Chondrocyte (in vitro differentiated cells): ENCODE measurements around the gene TCFL5. TPM values are rescaled to one million over a fixed set of nuclear protein-coding genes. Genes with fewer than 3 reads are reported as not detected.
A peak's percentile ranks its signal among the peaks of the same experiment; 100 is the strongest.

Experiments used
- DNase-seq: peaks from one replicate; pipeline ENCODE4 v3.0.0; 2021; ENCODE audit warnings: mixed read lengths, low spot score
- H3K27ac Mint-ChIP-seq: one replicate; pipeline ENCODE4 v1.8.0; 2021; ENCODE audit warnings: mild to moderate bottlenecking, moderate library complexity, mixed read lengths; ENCODE audit not compliant: unreplicated experiment
- H3K27me3 Mint-ChIP-seq: 2 replicates; pipeline ENCODE4 v1.8.0; 2021; ENCODE audit warnings: low read depth, mixed read lengths
- H3K36me3 Mint-ChIP-seq: 2 replicates; pipeline ENCODE4 v1.8.0; 2021; ENCODE audit warnings: low read depth, mixed read lengths
- H3K4me1 Mint-ChIP-seq: 2 replicates; pipeline ENCODE4 v1.8.0; 2021; ENCODE audit warnings: low read depth, mild to moderate bottlenecking, mixed read lengths
- H3K4me3 Mint-ChIP-seq: one replicate; pipeline ENCODE4 v1.8.0; 2021; ENCODE audit warnings: mild to moderate bottlenecking, moderate library complexity, mixed read lengths; ENCODE audit not compliant: unreplicated experiment
- H3K9me3 Mint-ChIP-seq: 2 replicates; pipeline ENCODE4 v1.8.0; 2021; ENCODE audit warnings: low read depth, mixed read lengths
- CTCF ChIP-seq: fragments of 200-600 bp; sonication (generic); IDR thresholded peaks from 2 replicates; pipeline ENCODE4 v1.5.0; 2021; ENCODE audit warnings: antibody characterized with exemption, mild to moderate bottlenecking, moderate library complexity
- total RNA-seq: library from RNA; stranded (reverse); gene quantifications from 3 replicates; pipeline ENCODE4 v1.2.1, GENCODE V29; 2021

Gene TCFL5
- total RNA-seq, 1 donor from 2014 or later, result 12.7 TPM

GRCh38 chr20:62791301-62792181, 70.1 kb downstream of the TCFL5 start:
- no peaks in the 10 kb centered on the region for H3K9me3 Mint-ChIP-seq
- H3K4me1 Mint-ChIP-seq, result peaks cover 29% of the 10 kb centered on the region
- no peak overlapping the region for H3K4me3 Mint-ChIP-seq
- H3K27ac Mint-ChIP-seq, result peak overlapping the region; percentile 85
- peaks cover 2% of the 10 kb centered on the region for H3K27me3 Mint-ChIP-seq
- TF ChIP-seq CTCF, result peak; percentile 98
- no peak for DNase-seq
- H3K36me3 Mint-ChIP-seq, result no peaks in the 10 kb centered on the region

Other genes starting within 250 kb of the TCFL5 start
- gene SLCO4A1, start 219.3 kb downstream of the TCFL5 start, total RNA-seq, result not detected in 3 replicates
- gene NTSR1, start 153.0 kb downstream of the TCFL5 start, total RNA-seq, result 0.10 TPM in 1 of 3 replicates, not detected in the others
- gene MRGBP, start 65.3 kb downstream of the TCFL5 start, total RNA-seq, result 9.5 to 10.4 TPM (median 10.3 TPM) in 3 replicates
- gene OGFR, start 57.0 kb downstream of the TCFL5 start, total RNA-seq, result 31.5 to 32.2 TPM (median 31.8 TPM) in 3 replicates
- gene COL9A3, start 44.8 kb downstream of the TCFL5 start, total RNA-seq, result 8.6 to 11.3 TPM (median 8.9 TPM) in 3 replicates
- 41.6 to 53.8 TPM (median 42.5 TPM) in 3 replicates for gene DIDO1, start 64.7 kb upstream of the TCFL5 start, total RNA-seq
- gene GID8, start 76.3 kb upstream of the TCFL5 start, total RNA-seq, result 26.3 to 30.7 TPM (median 29.7 TPM) in 3 replicates
- 0.24 to 1.2 TPM (median 0.79 TPM) in 3 replicates for gene SLC17A9, start 90.9 kb upstream of the TCFL5 start, total RNA-seq
- gene BHLHE23, start 145.1 kb upstream of the TCFL5 start, total RNA-seq, result not detected in 3 replicates